Ovary (tissue), 3 donors: ENCODE data around the gene CEACAM4.

Experiments used
- CTCF ChIP-seq, 3 donors: fragments of 450-650 bp in 2 of 3; fragments of 200-600 bp in 1 of 3; IDR thresholded peaks; one replicate each; pipeline versions ENCODE4 v1.5.1 to v1.8.0; 2016 to 2022; ENCODE audit warnings: antibody characterized with exemption in 3 of 3, mild to moderate bottlenecking in 1 of 3
- EP300 ChIP-seq: sonication (generic); formaldehyde crosslinking; IDR thresholded peaks from one replicate; pipeline ENCODE4 v1.6.1; 2017; ENCODE audit warnings: antibody characterized with exemption
- POLR2A ChIP-seq: fragments of 450-650 bp; IDR thresholded peaks from one replicate; pipeline ENCODE4 v1.6.1; 2017; ENCODE audit warnings: antibody characterized with exemption, mild to moderate bottlenecking, moderate library complexity
- donor health status: DM: no; HTN: no; CAD: no.

GRCh38 chr19:41616792-41617621, 9.9 kb downstream of the CEACAM4 start:
- TF ChIP-seq CTCF (IDR thresholded peaks at IDR 0.05) (no peak), EP300 (no peak), POLR2A (no peak)
